MCF 10A (cell line): ENCODE measurements around the gene IGHMBP2. TPM values are rescaled to one million over a fixed set of nuclear protein-coding genes. Genes with fewer than 3 reads are reported as not detected.
"Not testable (repeated sequence)": the region's sequence is repeated elsewhere in the genome, so short reads cannot be mapped to it uniquely, and the experiment has no call there.

Experiments
- BruUV-seq: library from RNA; stranded (reverse); fragments of 400-500 nt; replicated peaks from 2 replicates; lab custom pipeline; 2021; lab: Mats Ljungman, UMichigan
- CTCF ChIA-PET: fragments of 300-600 bp; sonication (Branson Sonifier 250); formaldehyde crosslinking; extraction: SDS; loops from one replicate; lab custom pipeline; 2021; ENCODE audit warnings: antibody characterized with exemption, inconsistent platforms; lab: Yijun Ruan, JAX
- POLR2A ChIA-PET: fragments of 300-600, 350-650 bp; sonication (Branson Sonifier 250); formaldehyde crosslinking; extraction: SDS; loops from one replicate; lab custom pipeline; 2020; ENCODE audit warnings: antibody characterized with exemption, inconsistent platforms; lab: Yijun Ruan, JAX
- DNase-seq: peaks from one replicate; pipeline ENCODE4 v3.0.0-alpha.2; 2018; ENCODE audit not compliant: unreplicated experiment
- H3K27ac Mint-ChIP-seq: one replicate; pipeline ENCODE4 v1.8.0; 2022; ENCODE audit warnings: mild to moderate bottlenecking, low read depth, mixed read lengths; ENCODE audit not compliant: unreplicated experiment
- H3K27me3 Mint-ChIP-seq: one replicate; pipeline ENCODE4 v1.8.0; 2022; ENCODE audit warnings: mixed read lengths; ENCODE audit not compliant: insufficient read depth, unreplicated experiment
- H3K36me3 Mint-ChIP-seq: one replicate; pipeline ENCODE4 v1.8.0; 2022; ENCODE audit warnings: mild to moderate bottlenecking, moderate library complexity, mixed read lengths; ENCODE audit not compliant: insufficient read depth, unreplicated experiment
- H3K4me1 Mint-ChIP-seq: one replicate; pipeline ENCODE4 v1.8.0; 2022; ENCODE audit warnings: mixed read lengths; ENCODE audit not compliant: insufficient read depth, unreplicated experiment
- H3K4me3 Mint-ChIP-seq: one replicate; pipeline ENCODE4 v1.8.0; 2022; ENCODE audit warnings: mild to moderate bottlenecking, moderate library complexity, mixed read lengths; ENCODE audit not compliant: unreplicated experiment
- H3K9me3 Mint-ChIP-seq: one replicate; pipeline ENCODE4 v1.8.0; 2022; ENCODE audit warnings: mixed read lengths; ENCODE audit not compliant: unreplicated experiment
- intact Hi-C: fragments of 100-400 bp; cut with micrococcal nuclease; formaldehyde crosslinking; loops from 2 replicates; pipeline ENCODE4 v1.14.1; 2022
- total RNA-seq: library from RNA; stranded (reverse); gene quantifications from 2 replicates; pipeline ENCODE4 v1.2.3, GENCODE V29; 2022
- TF ChIP-seq, protein P1 (sequence below): fragments of 200-600 bp; IDR thresholded peaks from one replicate; pipeline ENCODE4 v1.8.0; 2022; ENCODE audit warnings: antibody characterized with exemption, mild to moderate bottlenecking; ENCODE audit not compliant: unreplicated experiment

Gene IGHMBP2
- total RNA-seq, 1 experiment from 2014 or later, result 19.8 TPM

DNA sequence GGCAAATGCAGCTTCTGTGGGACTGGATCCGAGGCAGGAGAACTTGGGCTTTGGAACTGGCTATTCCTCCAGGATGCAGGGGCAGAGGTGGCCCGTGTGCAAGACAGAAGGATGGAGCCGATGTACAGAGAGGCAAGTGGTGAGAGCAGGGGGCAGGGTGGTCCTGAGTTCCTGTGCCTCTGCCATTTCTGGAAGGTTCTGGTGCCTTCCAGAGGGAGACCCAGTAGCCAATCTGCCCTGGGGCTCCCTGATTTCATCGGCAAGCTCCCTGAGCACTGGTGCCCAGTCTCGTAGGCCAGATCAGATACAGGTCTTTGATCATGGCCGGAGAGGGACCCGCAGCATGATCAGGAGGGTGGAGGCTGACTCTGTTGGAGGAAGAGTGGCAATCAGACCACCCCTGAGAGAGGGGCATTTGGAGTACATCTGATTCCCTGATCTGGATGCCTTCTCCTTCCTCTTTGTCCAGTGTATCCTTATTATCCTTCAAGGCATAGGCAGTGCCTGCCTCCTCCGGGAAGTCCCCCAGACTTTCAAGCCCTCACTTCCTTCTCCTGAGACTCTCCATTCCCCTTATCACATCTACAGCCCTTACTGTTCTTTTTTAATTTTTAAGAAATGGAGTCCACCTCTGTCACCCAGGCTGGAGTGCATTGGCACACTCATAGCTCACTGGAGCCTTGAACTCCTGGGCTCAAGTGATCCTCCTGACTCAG lies 67.4 kb downstream of the IGHMBP2 start:
- BruUV-seq, result no TSS peak
- ChIA-PET POLR2A (no interaction called here), CTCF (interaction anchor here (0.7 kb wide), 2 partner anchors 276 to 678 kb away, joined by 3 to 4 read pairs; no protein-coding TSS in a partner anchor)
- no peaks in the 10 kb centered on the region for H3K36me3 Mint-ChIP-seq
- H3K27ac Mint-ChIP-seq, result no peak overlapping the region
- peaks cover 66% of the 10 kb centered on the region for H3K27me3 Mint-ChIP-seq
- TF ChIP-seq, protein P1, sequence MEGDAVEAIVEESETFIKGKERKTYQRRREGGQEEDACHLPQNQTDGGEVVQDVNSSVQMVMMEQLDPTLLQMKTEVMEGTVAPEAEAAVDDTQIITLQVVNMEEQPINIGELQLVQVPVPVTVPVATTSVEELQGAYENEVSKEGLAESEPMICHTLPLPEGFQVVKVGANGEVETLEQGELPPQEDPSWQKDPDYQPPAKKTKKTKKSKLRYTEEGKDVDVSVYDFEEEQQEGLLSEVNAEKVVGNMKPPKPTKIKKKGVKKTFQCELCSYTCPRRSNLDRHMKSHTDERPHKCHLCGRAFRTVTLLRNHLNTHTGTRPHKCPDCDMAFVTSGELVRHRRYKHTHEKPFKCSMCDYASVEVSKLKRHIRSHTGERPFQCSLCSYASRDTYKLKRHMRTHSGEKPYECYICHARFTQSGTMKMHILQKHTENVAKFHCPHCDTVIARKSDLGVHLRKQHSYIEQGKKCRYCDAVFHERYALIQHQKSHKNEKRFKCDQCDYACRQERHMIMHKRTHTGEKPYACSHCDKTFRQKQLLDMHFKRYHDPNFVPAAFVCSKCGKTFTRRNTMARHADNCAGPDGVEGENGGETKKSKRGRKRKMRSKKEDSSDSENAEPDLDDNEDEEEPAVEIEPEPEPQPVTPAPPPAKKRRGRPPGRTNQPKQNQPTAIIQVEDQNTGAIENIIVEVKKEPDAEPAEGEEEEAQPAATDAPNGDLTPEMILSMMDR, result no peak
- H3K9me3 Mint-ChIP-seq, result no peaks in the 10 kb centered on the region
- no peak for DNase-seq
- no peak overlapping the region for H3K4me3 Mint-ChIP-seq
- intact Hi-C loops, result no loop called here
- no peaks in the 10 kb centered on the region for H3K4me1 Mint-ChIP-seq

- Mint-ChIP-seq H3K27ac (no peak overlapping the region), H3K4me3 (no peak overlapping the region), H3K36me3 (no peaks in the 10 kb centered on the region), H3K9me3 (no peaks in the 10 kb centered on the region), H3K27me3 (peaks cover 57% of the 10 kb centered on the region), H3K4me1 (no peaks in the 10 kb centered on the region)
- BruUV-seq, result no TSS peak
- intact Hi-C loops, result no loop called here
- CTCF ChIA-PET, result interaction anchor here (1.5 kb wide), 1 partner anchor 10 kb away, joined by 3 read pairs; no protein-coding TSS in a partner anchor
- no peak for DNase-seq
- TF ChIP-seq, protein P1, result no peak
- POLR2A ChIA-PET, result no interaction called here
Measured at GRCh38 chr11:68973219-68973618, 69.5 kb downstream of the IGHMBP2 start.

- peaks cover 52% of the 10 kb centered on the region for H3K27me3 Mint-ChIP-seq
- H3K4me1 Mint-ChIP-seq, DNase-seq, POLR2A ChIA-PET, H3K4me3 Mint-ChIP-seq, H3K9me3 Mint-ChIP-seq, BruUV-seq, intact Hi-C loops, H3K36me3 Mint-ChIP-seq, H3K27ac Mint-ChIP-seq: not testable (repeated sequence)
- CTCF ChIA-PET, result interaction anchor here (1.5 kb wide), 1 partner anchor 11 kb away, joined by 3 read pairs; no protein-coding TSS in a partner anchor
Measured at GRCh38 chr11:68973706-68974105, 70.0 kb downstream of the IGHMBP2 start.

DNA sequence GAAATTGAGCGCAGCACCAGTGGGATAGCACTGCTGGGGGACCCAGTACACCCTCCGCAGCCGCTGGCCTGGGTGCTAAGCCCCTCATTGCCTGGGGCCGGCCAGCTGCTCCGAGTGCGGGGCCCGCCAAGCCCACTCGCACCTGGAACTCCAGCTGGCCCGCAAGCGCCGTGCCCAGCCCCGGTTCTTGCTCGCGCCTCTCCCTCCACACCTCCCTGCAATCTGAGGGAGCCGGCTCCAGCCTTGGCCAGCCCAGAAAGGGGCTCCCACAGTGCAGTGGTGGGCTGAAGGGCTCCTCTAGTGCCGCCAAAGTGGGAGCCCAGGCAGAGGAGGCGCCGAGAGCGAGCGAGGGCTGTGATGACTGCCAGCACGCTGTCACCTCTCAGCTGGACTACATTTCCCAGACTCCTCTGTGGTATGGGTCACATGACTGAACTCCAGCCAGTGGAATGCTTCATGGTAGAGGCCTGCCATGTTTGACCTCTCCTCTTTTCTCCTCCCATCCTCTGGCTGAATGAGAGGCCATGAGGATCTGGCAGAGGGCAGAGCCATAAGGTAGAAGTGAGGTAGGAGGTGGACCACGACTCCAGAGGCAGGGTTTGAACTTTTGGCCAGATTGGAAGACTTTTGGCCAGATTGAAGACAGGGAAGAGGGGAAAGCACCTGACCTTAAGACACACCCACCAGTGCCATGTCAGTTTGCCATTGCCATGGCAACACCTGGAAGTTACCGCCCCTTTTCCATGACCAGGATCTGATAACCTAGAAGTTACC lies 70.9 kb downstream of the IGHMBP2 start:
- intact Hi-C loops, result no loop called here
- Mint-ChIP-seq H3K27me3 (peaks cover 50% of the 10 kb centered on the region), H3K4me1 (no peaks in the 10 kb centered on the region), H3K27ac (no peak overlapping the region), H3K36me3 (no peaks in the 10 kb centered on the region), H3K9me3 (no peaks in the 10 kb centered on the region), H3K4me3 (no peak overlapping the region)
- no TSS peak for BruUV-seq
- TF ChIP-seq, protein P1, result no peak
- peak; percentile 29 for DNase-seq
- POLR2A ChIA-PET, result no interaction called here
- CTCF ChIA-PET, result interaction anchor here (1.5 kb wide), 1 partner anchor 12 kb away, joined by 3 read pairs; no protein-coding TSS in a partner anchor
